IMR-90 (cell line): Measurements from ENCODE around the gene SLC18A3. TPM values are rescaled to one million over a fixed set of nuclear protein-coding genes. Genes with fewer than 3 reads are reported as not detected.

Source experiments
- ATAC-seq: fragments of 200-7000 bp; cut with Tn5 transposase; 2 replicates; pipeline ENCODE4 v1.9.1; 2020; ENCODE audit warnings: low read depth, mild to moderate bottlenecking, moderate library complexity
- BruUV-seq: library from RNA; stranded (reverse); fragments of 400-500 nt; replicated peaks from 2 replicates; lab custom pipeline; 2021; lab: Mats Ljungman, UMichigan
- CTCF ChIA-PET: fragments of 300-600 bp; formaldehyde crosslinking; extraction: SDS; loops from one replicate; lab custom pipeline; 2021; ENCODE audit warnings: antibody characterized with exemption; lab: Yijun Ruan, JAX
- POLR2A ChIA-PET: fragments of 300-600 bp; sonication (Branson Sonifier 250); formaldehyde crosslinking; loops from one replicate; lab custom pipeline; 2022; ENCODE audit warnings: antibody characterized with exemption; ENCODE audit not compliant: unreplicated experiment; lab: Charles Lee
- DNase-seq: peaks from one replicate; pipeline ENCODE4 v3.0.0; 2013
- H2AFZ ChIP-seq: replicated peaks from 2 replicates; pipeline ENCODE3; 2013; ENCODE audit warnings: low read length, mild to moderate bottlenecking; ENCODE audit not compliant: poor library complexity
- H2AK5ac ChIP-seq: 2 replicates; pipeline ENCODE4 v1.6.1; 2013; ENCODE audit warnings: low read depth, low read length, inconsistent platforms
- H2AK9ac ChIP-seq: replicated peaks from 2 replicates; pipeline ENCODE3; 2013; ENCODE audit warnings: mild to moderate bottlenecking, low read depth, low read length, moderate library complexity; ENCODE audit not compliant: poor library complexity
- H2BK120ac ChIP-seq: 2 replicates; pipeline ENCODE4 v1.6.1; 2013; ENCODE audit warnings: low read depth, low read length, inconsistent platforms
- H2BK15ac ChIP-seq: 3 replicates; pipeline ENCODE4 v1.6.1; 2013; ENCODE audit warnings: low read depth, low read length, inconsistent platforms
- H2BK20ac ChIP-seq: 2 replicates; pipeline ENCODE4 v1.6.1; 2013; ENCODE audit warnings: low read depth, mild to moderate bottlenecking, inconsistent platforms, low read length, moderate library complexity
- H2BK5ac ChIP-seq: 2 replicates; pipeline ENCODE4 v1.6.1; 2013; ENCODE audit warnings: mild to moderate bottlenecking, low read depth, low read length, inconsistent platforms; ENCODE audit not compliant: poor library complexity, severe bottlenecking
- H3K14ac ChIP-seq: replicated peaks from 2 replicates; pipeline ENCODE4 v1.6.1; 2013; ENCODE audit warnings: low read depth, low read length, inconsistent platforms
- H3K18ac ChIP-seq: 2 replicates; pipeline ENCODE4 v1.6.1; 2013; ENCODE audit warnings: low read depth, low read length, control low read depth
- H3K23ac ChIP-seq: 2 replicates; pipeline ENCODE4 v1.6.1; 2013; ENCODE audit warnings: low read depth, low read length, inconsistent platforms
- H3K27ac ChIP-seq: 2 replicates; pipeline ENCODE4 v1.5.1; 2013; ENCODE audit warnings: mild to moderate bottlenecking, control low read depth, low read length; ENCODE audit not compliant: insufficient read depth
- H3K27me3 ChIP-seq: 2 replicates; pipeline ENCODE4 v1.6.1; 2013; ENCODE audit warnings: low read length; ENCODE audit not compliant: control insufficient read depth, insufficient read depth
- H3K36me3 ChIP-seq: 2 replicates; pipeline ENCODE4 v1.6.1; 2013; ENCODE audit warnings: low read length, mixed read lengths; ENCODE audit not compliant: control insufficient read depth, insufficient read depth
- H3K4ac ChIP-seq: 2 replicates; pipeline ENCODE4 v1.6.1; 2013; ENCODE audit warnings: low read depth, low read length, inconsistent platforms
- H3K4me1 ChIP-seq: 2 replicates; pipeline ENCODE4 v1.6.1; 2013; ENCODE audit warnings: low read length, mixed read lengths; ENCODE audit not compliant: control insufficient read depth, insufficient read depth
- H3K4me2 ChIP-seq: 2 replicates; pipeline ENCODE4 v1.6.1; 2013; ENCODE audit warnings: low read depth, mild to moderate bottlenecking, control low read depth, low read length, moderate library complexity
- H3K4me3 ChIP-seq: 2 replicates; pipeline ENCODE4 v1.5.1; 2013; ENCODE audit warnings: low read depth, mild to moderate bottlenecking, control low read depth, low read length, moderate library complexity; ENCODE audit not compliant: insufficient read depth
- H3K56ac ChIP-seq: 2 replicates; pipeline ENCODE4 v1.6.1; 2013; ENCODE audit warnings: low read length, inconsistent platforms; ENCODE audit not compliant: insufficient read depth; ENCODE audit errors: extremely low read depth
- H3K79me1 ChIP-seq, 2 experiments: 2 replicates each; pipeline ENCODE4 v1.6.1; 2013; ENCODE audit warnings: low read length in 2 of 2, inconsistent platforms in 1 of 2, low read depth in 1 of 2
- H3K9ac ChIP-seq: 2 replicates; pipeline ENCODE4 v1.6.1; 2013; ENCODE audit warnings: low read depth, low read length, control low read depth
- H3K9me1 ChIP-seq: 2 replicates; pipeline ENCODE4 v1.6.1; 2013; ENCODE audit warnings: low read length, inconsistent platforms; ENCODE audit not compliant: insufficient read depth
- H3K9me3 ChIP-seq: 2 replicates; pipeline ENCODE4 v1.6.1; 2013; ENCODE audit warnings: low read length; ENCODE audit not compliant: control insufficient read depth, insufficient read depth
- H4K20me1 ChIP-seq: 2 replicates; pipeline ENCODE4 v1.6.1; 2013; ENCODE audit warnings: low read length, inconsistent platforms; ENCODE audit not compliant: insufficient read depth
- H4K5ac ChIP-seq: 2 replicates; pipeline ENCODE4 v1.6.1; 2013; ENCODE audit warnings: mild to moderate bottlenecking, low read depth, low read length, control low read depth
- H4K8ac ChIP-seq, 2 experiments: 2 replicates each; pipeline ENCODE4 v1.6.1; 2013; ENCODE audit warnings: low read depth in 2 of 2, low read length in 2 of 2, control low read depth in 1 of 2, inconsistent platforms in 1 of 2
- H4K91ac ChIP-seq: 2 replicates; pipeline ENCODE4 v1.6.1; 2013; ENCODE audit warnings: low read depth, low read length, inconsistent platforms; ENCODE audit not compliant: insufficient read depth
- CEBPB ChIP-seq: IDR thresholded peaks from 2 replicates; pipeline ENCODE4 v1.6.1; 2012; ENCODE audit warnings: low read depth, low read length, improper control_type of control experiment
- CHD1 ChIP-seq: IDR thresholded peaks from 2 replicates; pipeline ENCODE4 v1.6.1; 2012; ENCODE audit warnings: low read depth, low read length, improper control_type of control experiment
- FOS ChIP-seq: fragments of 150-350 bp; IDR thresholded peaks from 2 replicates; pipeline ENCODE4 v1.6.1; 2016; ENCODE audit warnings: low read depth, low read length
- MAFK ChIP-seq: IDR thresholded peaks from 2 replicates; pipeline ENCODE4 v1.6.1; 2012; ENCODE audit warnings: low read depth, low read length, improper control_type of control experiment
- MAZ ChIP-seq: IDR thresholded peaks from 2 replicates; pipeline ENCODE4 v1.6.1; 2012; ENCODE audit warnings: low read depth, mild to moderate bottlenecking, low read length, improper control_type of control experiment, moderate library complexity, borderline replicate concordance
- NFE2L2 ChIP-seq: fragments of 150-350 bp; IDR thresholded peaks from 2 replicates; pipeline ENCODE4 v1.6.1; 2016; ENCODE audit warnings: low read depth, mild to moderate bottlenecking, low read length
- POLR2A ChIP-seq: IDR thresholded peaks from 2 replicates; pipeline ENCODE4 v1.6.1; 2012; ENCODE audit warnings: mild to moderate bottlenecking, low read depth, low read length
- RCOR1 ChIP-seq: IDR thresholded peaks from 2 replicates; pipeline ENCODE4 v1.6.1; 2012; ENCODE audit warnings: mild to moderate bottlenecking, low read length, improper control_type of control experiment; ENCODE audit not compliant: insufficient replicate concordance
- RFX5 ChIP-seq: IDR thresholded peaks from 2 replicates; pipeline ENCODE4 v1.8.0; 2012; ENCODE audit warnings: low read depth, mild to moderate bottlenecking, low read length, moderate library complexity
- SMC3 ChIP-seq: fragments of 150-350 bp; IDR thresholded peaks from 2 replicates; pipeline ENCODE4 v1.6.1; 2016; ENCODE audit warnings: low read depth, mild to moderate bottlenecking, antibody characterized with exemption, low read length, moderate library complexity
- WGBS, 2 experiments: methylation state at CpG; one replicate each; pipeline versions ENCODE4 v1.1.5 to v1.1.7; 2013; ENCODE audit warnings: missing lambda C conversion rate in 2 of 2; ENCODE audit not compliant: insufficient read length in 1 of 2; ENCODE audit errors: extremely low coverage in 2 of 2; 5-methylcytosine and 5-hydroxymethylcytosine counted together
- dilution Hi-C: fragments of 300-500 bp; cut with HindIII; formaldehyde crosslinking; loops from one replicate; pipeline ENCODE4 v1.14.3; 2018; ENCODE audit warnings: low sequenced_read_pairs; ENCODE audit not compliant: unreplicated experiment
- in situ Hi-C: fragments of 300-500 bp; cut with MboI; formaldehyde crosslinking; loops from 3 replicates; pipeline ENCODE4 v1.14.3; 2019; ENCODE audit warnings: low sequenced_read_pairs, inconsistent platforms, mixed read lengths
- intact Hi-C: fragments of 100-400 bp; cut with micrococcal nuclease; formaldehyde crosslinking; loops from 2 replicates; pipeline ENCODE4 v1.10.0; 2022
- polyA plus RNA-seq, 3 experiments: library from polyadenylated mRNA; depleted of rRNA; stranded (reverse); fragments of >200 nt; gene quantifications; 2 replicates each; pipeline ENCODE4 v1.2.3, GENCODE V29; 2012; ENCODE audit warnings: low replicate concordance in 1 of 3
- total RNA-seq: library from RNA; depleted of rRNA; stranded (reverse); fragments of >200 nt; gene quantifications from 2 replicates; pipeline ENCODE4 v1.2.3, GENCODE V29; 2012
- TF ChIP-seq, protein P1 (sequence below): conservative IDR thresholded peaks from 2 replicates; pipeline ENCODE4 v1.5.1; 2012; ENCODE audit warnings: mild to moderate bottlenecking, low read depth, low read length, improper control_type of control experiment
- TF ChIP-seq, protein P2 (sequence below): fragments of 150-350 bp; IDR thresholded peaks from 2 replicates; pipeline ENCODE4 v1.6.1; 2017; ENCODE audit warnings: mild to moderate bottlenecking, antibody characterized with exemption, low read length, low read depth
- TF ChIP-seq, protein P3 (sequence below): fragments of 150-350 bp; IDR thresholded peaks from 2 replicates; pipeline ENCODE4 v1.6.1; 2016; ENCODE audit warnings: low read depth, mild to moderate bottlenecking, low read length, moderate library complexity, borderline replicate concordance

Gene SLC18A3
- total and polyA plus RNA-seq, 2 of the 4 experiments (the other 2 are of a cell fraction) = not detected

DNA sequence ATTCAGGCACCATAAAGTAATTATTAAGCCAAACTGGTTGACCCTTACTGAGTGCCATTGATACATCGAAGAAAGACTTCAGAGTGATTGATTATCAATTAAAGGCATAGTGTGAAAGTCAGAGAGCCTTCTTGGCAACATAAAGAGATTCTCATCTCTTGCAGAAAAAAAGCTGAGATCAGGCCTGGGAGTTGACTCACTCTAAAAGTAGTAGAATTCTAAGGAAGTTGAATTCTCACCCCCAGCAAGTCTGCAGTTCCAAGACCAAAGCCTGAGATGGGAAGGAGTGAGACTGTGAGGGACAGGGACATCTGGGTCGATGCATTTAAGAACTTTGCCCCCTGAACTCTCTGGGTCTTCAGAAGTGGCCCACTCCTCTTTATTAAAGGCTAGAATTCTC is 49.6 kb upstream of the SLC18A3 start:
- no peaks in the 10 kb centered on the region for H3K9me1 ChIP-seq
- H3K36me3 ChIP-seq = no peaks in the 10 kb centered on the region
- H2AK9ac ChIP-seq = no peak overlapping the region
- no peak overlapping the region for H4K5ac ChIP-seq
- dilution Hi-C loops = no loop called here
- H3K79me1 ChIP-seq = no peaks in the 10 kb centered on the region
- H2BK20ac ChIP-seq = no peak overlapping the region
- H3K27ac ChIP-seq = no peak overlapping the region
- H3K56ac ChIP-seq = no peak overlapping the region
- no peak overlapping the region for H2BK120ac ChIP-seq
- in situ Hi-C loops = no loop called here
- no peak overlapping the region for H2AK5ac ChIP-seq
- H3K9ac ChIP-seq = no peak overlapping the region
- DNase-seq (no peak), ATAC-seq (no peak)
- TF ChIP-seq SMC3 (no peak), CHD1 (no peak), FOS (no peak), MAFK (no peak), RCOR1 (no peak), POLR2A (no peak), RFX5 (no peak), MAZ (no peak), CEBPB (no peak), NFE2L2 (no peak)
- TF ChIP-seq, protein P1, sequence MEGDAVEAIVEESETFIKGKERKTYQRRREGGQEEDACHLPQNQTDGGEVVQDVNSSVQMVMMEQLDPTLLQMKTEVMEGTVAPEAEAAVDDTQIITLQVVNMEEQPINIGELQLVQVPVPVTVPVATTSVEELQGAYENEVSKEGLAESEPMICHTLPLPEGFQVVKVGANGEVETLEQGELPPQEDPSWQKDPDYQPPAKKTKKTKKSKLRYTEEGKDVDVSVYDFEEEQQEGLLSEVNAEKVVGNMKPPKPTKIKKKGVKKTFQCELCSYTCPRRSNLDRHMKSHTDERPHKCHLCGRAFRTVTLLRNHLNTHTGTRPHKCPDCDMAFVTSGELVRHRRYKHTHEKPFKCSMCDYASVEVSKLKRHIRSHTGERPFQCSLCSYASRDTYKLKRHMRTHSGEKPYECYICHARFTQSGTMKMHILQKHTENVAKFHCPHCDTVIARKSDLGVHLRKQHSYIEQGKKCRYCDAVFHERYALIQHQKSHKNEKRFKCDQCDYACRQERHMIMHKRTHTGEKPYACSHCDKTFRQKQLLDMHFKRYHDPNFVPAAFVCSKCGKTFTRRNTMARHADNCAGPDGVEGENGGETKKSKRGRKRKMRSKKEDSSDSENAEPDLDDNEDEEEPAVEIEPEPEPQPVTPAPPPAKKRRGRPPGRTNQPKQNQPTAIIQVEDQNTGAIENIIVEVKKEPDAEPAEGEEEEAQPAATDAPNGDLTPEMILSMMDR = no peak
- TF ChIP-seq, protein P2, sequence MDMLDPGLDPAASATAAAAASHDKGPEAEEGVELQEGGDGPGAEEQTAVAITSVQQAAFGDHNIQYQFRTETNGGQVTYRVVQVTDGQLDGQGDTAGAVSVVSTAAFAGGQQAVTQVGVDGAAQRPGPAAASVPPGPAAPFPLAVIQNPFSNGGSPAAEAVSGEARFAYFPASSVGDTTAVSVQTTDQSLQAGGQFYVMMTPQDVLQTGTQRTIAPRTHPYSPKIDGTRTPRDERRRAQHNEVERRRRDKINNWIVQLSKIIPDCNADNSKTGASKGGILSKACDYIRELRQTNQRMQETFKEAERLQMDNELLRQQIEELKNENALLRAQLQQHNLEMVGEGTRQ = no peak
- TF ChIP-seq, protein P3, sequence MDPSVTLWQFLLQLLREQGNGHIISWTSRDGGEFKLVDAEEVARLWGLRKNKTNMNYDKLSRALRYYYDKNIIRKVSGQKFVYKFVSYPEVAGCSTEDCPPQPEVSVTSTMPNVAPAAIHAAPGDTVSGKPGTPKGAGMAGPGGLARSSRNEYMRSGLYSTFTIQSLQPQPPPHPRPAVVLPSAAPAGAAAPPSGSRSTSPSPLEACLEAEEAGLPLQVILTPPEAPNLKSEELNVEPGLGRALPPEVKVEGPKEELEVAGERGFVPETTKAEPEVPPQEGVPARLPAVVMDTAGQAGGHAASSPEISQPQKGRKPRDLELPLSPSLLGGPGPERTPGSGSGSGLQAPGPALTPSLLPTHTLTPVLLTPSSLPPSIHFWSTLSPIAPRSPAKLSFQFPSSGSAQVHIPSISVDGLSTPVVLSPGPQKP = no peak
- H3K27me3 ChIP-seq = no peaks in the 10 kb centered on the region; the same call in 1 of the 2 replicates
- H3K4me1 ChIP-seq = no peaks in the 10 kb centered on the region; the same call in 1 of the 2 replicates
- no peak overlapping the region for H2AFZ ChIP-seq
- no CpG with 5 or more reads among the region's 2 CpGs for WGBS, 2 experiments
- no peak overlapping the region for H3K18ac ChIP-seq
- intact Hi-C loops = no loop called here
- no peak overlapping the region for H4K8ac ChIP-seq
- H4K91ac ChIP-seq = no peak overlapping the region
- no peaks in the 10 kb centered on the region for H4K20me1 ChIP-seq
- H3K23ac ChIP-seq = peak overlapping the region; percentile 51; the same call in 1 of the 2 replicates
- H3K4ac ChIP-seq = no peak overlapping the region
- POLR2A ChIA-PET = no interaction called here
- no peak overlapping the region for H3K4me3 ChIP-seq
- no peak overlapping the region for H2BK5ac ChIP-seq
- CTCF ChIA-PET = no interaction called here
- no peak overlapping the region for H2BK15ac ChIP-seq
- BruUV-seq = no TSS peak
- H3K9me3 ChIP-seq = no peaks in the 10 kb centered on the region
- H3K4me2 ChIP-seq = no peak overlapping the region
- H3K14ac ChIP-seq = no peak overlapping the region
